SK-N-SH (cell line): ENCODE data around the gene PSMB11. TPM values are rescaled to one million over a fixed set of nuclear protein-coding genes. Genes with fewer than 3 reads are reported as not detected.

Source experiments
- CTCF ChIA-PET: fragments of 300-600, 350-600 bp; formaldehyde crosslinking; extraction: SDS; loops from one replicate; lab custom pipeline; 2021; lab: Yijun Ruan, JAX
- POLR2A ChIA-PET: fragments of 350-600 bp; sonication (Branson Sonifier 250); formaldehyde crosslinking; extraction: SDS; loops from one replicate; lab custom pipeline; 2020; ENCODE audit warnings: antibody characterized with exemption, inconsistent platforms; lab: Yijun Ruan, JAX
- DNase-seq: peaks from one replicate; pipeline ENCODE4 v3.0.0; 2012
- H2AFZ ChIP-seq: fragments of 200-600 bp; sonication (generic); 2 replicates; pipeline ENCODE4 v1.8.1; 2016; ENCODE audit warnings: antibody characterized with exemption, mild to moderate bottlenecking, low read depth
- H3F3A ChIP-seq: fragments of 200-600 bp; sonication (generic); replicated peaks from 2 replicates; pipeline ENCODE3; 2016; ENCODE audit warnings: antibody characterized with exemption, mild to moderate bottlenecking; ENCODE audit not compliant: insufficient read depth
- H3K27ac ChIP-seq, 2 experiments: fragments of 200-500 bp in 1 of 2; fragments of 200-600 bp in 1 of 2; sonication (Bioruptor generic) in 1 of 2; sonication (generic), shearing (Covaris generic) in 1 of 2; 2 replicates each; pipeline versions ENCODE4 v1.5.1 to v1.6.1; 2014 to 2016; ENCODE audit warnings: low read depth in 2 of 2, inconsistent platforms in 1 of 2, low read length in 1 of 2, mild to moderate bottlenecking in 1 of 2, mixed read lengths in 1 of 2
- H3K27me3 ChIP-seq: fragments of 200-600 bp; sonication (generic), shearing (Covaris generic); 2 replicates; pipeline ENCODE4 v1.6.1; 2016; ENCODE audit warnings: mixed run types; ENCODE audit not compliant: insufficient read depth
- H3K36me3 ChIP-seq, 2 experiments: fragments of 200-500 bp in 1 of 2; fragments of 200-600 bp in 1 of 2; sonication (Bioruptor generic) in 1 of 2; sonication (generic) in 1 of 2; replicated peaks in 1 of 2; 2 replicates each; pipeline versions ENCODE3 to v1.5.1; 2014 to 2016; ENCODE audit warnings: low read length in 1 of 2, mild to moderate bottlenecking in 1 of 2; ENCODE audit not compliant: insufficient read depth in 2 of 2, control insufficient read depth in 1 of 2
- H3K4me1 ChIP-seq, 2 experiments: fragments of 200-500 bp in 1 of 2; fragments of 200-600 bp in 1 of 2; sonication (Bioruptor generic) in 1 of 2; sonication (generic), shearing (Covaris generic) in 1 of 2; 2 replicates each; pipeline versions ENCODE4 v1.5.1 to v1.6.1; 2014 to 2016; ENCODE audit warnings: low read depth in 1 of 2, low read length in 1 of 2, mixed run types in 1 of 2; ENCODE audit not compliant: insufficient read depth in 2 of 2, control insufficient read depth in 1 of 2
- H3K4me2 ChIP-seq: fragments of 200-600 bp; sonication (generic), shearing (Covaris generic); 2 replicates; pipeline ENCODE4 v1.6.1; 2017; ENCODE audit warnings: mixed run types
- H3K4me3 ChIP-seq, 2 experiments: fragments of 200-500 bp in 1 of 2; fragments of 200-600 bp in 1 of 2; sonication (Bioruptor generic) in 1 of 2; sonication (generic), shearing (Covaris generic) in 1 of 2; 2 replicates each; pipeline versions ENCODE4 v1.5.1 to v1.8.1; 2014 to 2016; ENCODE audit warnings: low read depth in 2 of 2, inconsistent platforms in 1 of 2, low read length in 1 of 2, mild to moderate bottlenecking in 1 of 2, mixed read lengths in 1 of 2, moderate library complexity in 1 of 2
- H3K79me2 ChIP-seq: fragments of 200-600 bp; sonication (generic); 2 replicates; pipeline ENCODE4 v1.8.1; 2017; ENCODE audit warnings: mild to moderate bottlenecking; ENCODE audit not compliant: insufficient read depth
- H3K9ac ChIP-seq: fragments of 200-600 bp; sonication (generic); 2 replicates; pipeline ENCODE4 v1.6.1; 2017; ENCODE audit warnings: mixed run types
- H3K9me2 ChIP-seq: fragments of 200-600 bp; sonication (generic); 2 replicates; pipeline ENCODE4 v1.6.1; 2017; ENCODE audit warnings: mixed run types
- H3K9me3 ChIP-seq: fragments of 200-600 bp; sonication (generic); 2 replicates; pipeline ENCODE4 v1.6.1; 2017; ENCODE audit warnings: mixed run types, mild to moderate bottlenecking, moderate library complexity
- H4K20me1 ChIP-seq: fragments of 200-600 bp; sonication (generic); 2 replicates; pipeline ENCODE4 v1.6.1; 2017; ENCODE audit warnings: mild to moderate bottlenecking, mixed run types; ENCODE audit not compliant: insufficient read depth
- FOXJ3 ChIP-seq: sonication (generic); formaldehyde crosslinking; IDR thresholded peaks from 2 replicates; pipeline ENCODE4 v1.5.1; 2020; ENCODE audit warnings: mild to moderate bottlenecking, missing genetic modification reagents
- GATA2 ChIP-seq: sonication (generic); formaldehyde crosslinking; IDR thresholded peaks from 2 replicates; pipeline ENCODE4 v1.5.0; 2020; ENCODE audit warnings: mild to moderate bottlenecking, missing genetic modification reagents
- JUND ChIP-seq: IDR thresholded peaks from 2 replicates; pipeline ENCODE4 v1.4.0; 2012
- MXI1 ChIP-seq: IDR thresholded peaks from 2 replicates; pipeline ENCODE4 v1.6.1; 2012; ENCODE audit warnings: mild to moderate bottlenecking, low read depth, low read length, improper control_type of control experiment
- NRF1 ChIP-seq: IDR thresholded peaks from 2 replicates; pipeline ENCODE4 v1.6.1; 2012; ENCODE audit warnings: low read depth, mild to moderate bottlenecking, low read length
- POLR2AphosphoS5 ChIP-seq: IDR thresholded peaks from 2 replicates; pipeline ENCODE4 v1.6.1; 2012; ENCODE audit warnings: low read depth, low read length
- RAD21 ChIP-seq: IDR thresholded peaks from 2 replicates; pipeline ENCODE4 v1.6.1; 2012; ENCODE audit warnings: mild to moderate bottlenecking, low read length
- RFX5 ChIP-seq: IDR thresholded peaks from 2 replicates; pipeline ENCODE4 v1.6.1; 2012; ENCODE audit warnings: mild to moderate bottlenecking, improper control_type of control experiment, low read length
- TAF1 ChIP-seq: IDR thresholded peaks from 2 replicates; pipeline ENCODE4 v1.6.1; 2012; ENCODE audit warnings: low read depth, mild to moderate bottlenecking, low read length, moderate library complexity, borderline replicate concordance
- YY1 ChIP-seq: IDR thresholded peaks from 2 replicates; pipeline ENCODE4 v1.4.0; 2012; ENCODE audit warnings: low read depth, mild to moderate bottlenecking
- WGBS: methylation state at CpG from one replicate; pipeline ENCODE4 v1.1.6; 2017; ENCODE audit warnings: low lambda C conversion rate; 5-methylcytosine and 5-hydroxymethylcytosine counted together
- polyA plus RNA-seq, 3 experiments: library from polyadenylated mRNA; depleted of rRNA; stranded (reverse); fragments of >200 nt; gene quantifications; 2 replicates each; pipeline ENCODE4 v1.2.3, GENCODE V29; 2012
- TF ChIP-seq, protein P1 (sequence below): IDR thresholded peaks from 2 replicates; pipeline ENCODE4; 2012
- TF ChIP-seq, protein P2 (sequence below): IDR thresholded peaks from 2 replicates; pipeline ENCODE4 v1.6.1; 2012; ENCODE audit warnings: mild to moderate bottlenecking, low read depth, low read length, moderate library complexity
- TF ChIP-seq, protein P3 (sequence below): IDR thresholded peaks from 2 replicates; pipeline ENCODE4 v1.4.0; 2012; ENCODE audit warnings: low read depth, borderline replicate concordance

Gene PSMB11
- polyA plus RNA-seq, 1 of the 3 experiments (the other 2 are of a cell fraction) = not detected

DNA sequence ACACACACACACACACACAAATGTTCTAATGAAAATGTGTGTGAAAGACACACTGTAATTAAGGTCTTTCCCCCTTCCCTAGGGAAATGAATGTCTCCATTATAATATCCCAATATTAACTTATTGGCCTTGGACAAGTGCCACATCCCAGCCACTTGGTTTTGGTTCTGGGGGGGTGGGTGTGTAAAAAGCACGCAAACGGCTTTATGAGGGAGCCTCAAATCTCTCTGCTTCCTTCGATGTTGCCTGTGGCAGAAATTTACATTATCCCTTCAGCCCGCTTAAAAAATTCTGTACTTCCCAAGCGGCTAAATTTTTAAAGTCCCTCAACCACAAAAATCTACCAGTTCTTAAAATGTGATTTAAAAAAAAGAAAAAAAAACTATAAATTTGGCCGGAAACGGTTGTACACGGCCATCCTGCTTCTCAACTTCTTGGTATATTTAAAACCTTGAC lies 32.5 kb upstream of the PSMB11 start:
- no peaks in the 10 kb centered on the region for H3K36me3 ChIP-seq
- no peaks in the 10 kb centered on the region for H3K9me3 ChIP-seq
- ChIA-PET CTCF (interaction anchor here (1.8 to 4.1 kb wide), 5 partner anchors 14 to 59 kb away, joined by 3 to 61 read pairs (median 21); partner anchors contain the start of gene CDH24), POLR2A (no interaction called here)
- TF ChIP-seq, protein P1, sequence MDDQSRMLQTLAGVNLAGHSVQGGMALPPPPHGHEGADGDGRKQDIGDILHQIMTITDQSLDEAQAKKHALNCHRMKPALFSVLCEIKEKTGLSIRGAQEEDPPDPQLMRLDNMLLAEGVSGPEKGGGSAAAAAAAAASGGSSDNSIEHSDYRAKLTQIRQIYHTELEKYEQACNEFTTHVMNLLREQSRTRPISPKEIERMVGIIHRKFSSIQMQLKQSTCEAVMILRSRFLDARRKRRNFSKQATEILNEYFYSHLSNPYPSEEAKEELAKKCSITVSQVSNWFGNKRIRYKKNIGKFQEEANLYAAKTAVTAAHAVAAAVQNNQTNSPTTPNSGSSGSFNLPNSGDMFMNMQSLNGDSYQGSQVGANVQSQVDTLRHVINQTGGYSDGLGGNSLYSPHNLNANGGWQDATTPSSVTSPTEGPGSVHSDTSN = no peak
- TF ChIP-seq NRF1 = no peak
- TF ChIP-seq RAD21 = no peak
- H3K79me2 ChIP-seq = 0 out of 2 replicates have a peak, but pooled peaks cover 3% of the 10 kb centered on the region
- H3K4me2 ChIP-seq = peak overlapping the region; percentile 65
- WGBS = 21% methylated on average over 8 of the region's 8 CpGs
- peak overlapping the region; percentile 50 to 61 for H3K4me3 ChIP-seq
- H4K20me1 ChIP-seq = no peaks in the 10 kb centered on the region
- no peak for DNase-seq
- peaks cover 34% of the 10 kb centered on the region for H3F3A ChIP-seq
- no peaks in the 10 kb centered on the region for H3K27me3 ChIP-seq
- H3K4me1 ChIP-seq = peaks cover 18 to 22% of the 10 kb centered on the region in 2 experiments
- H2AFZ ChIP-seq = peak overlapping the region; percentile 96
- H3K9ac ChIP-seq = peak overlapping the region; percentile 69
- no peaks in the 10 kb centered on the region for H3K9me2 ChIP-seq
- peak overlapping the region; percentile 54 to 90 for H3K27ac ChIP-seq

DNA sequence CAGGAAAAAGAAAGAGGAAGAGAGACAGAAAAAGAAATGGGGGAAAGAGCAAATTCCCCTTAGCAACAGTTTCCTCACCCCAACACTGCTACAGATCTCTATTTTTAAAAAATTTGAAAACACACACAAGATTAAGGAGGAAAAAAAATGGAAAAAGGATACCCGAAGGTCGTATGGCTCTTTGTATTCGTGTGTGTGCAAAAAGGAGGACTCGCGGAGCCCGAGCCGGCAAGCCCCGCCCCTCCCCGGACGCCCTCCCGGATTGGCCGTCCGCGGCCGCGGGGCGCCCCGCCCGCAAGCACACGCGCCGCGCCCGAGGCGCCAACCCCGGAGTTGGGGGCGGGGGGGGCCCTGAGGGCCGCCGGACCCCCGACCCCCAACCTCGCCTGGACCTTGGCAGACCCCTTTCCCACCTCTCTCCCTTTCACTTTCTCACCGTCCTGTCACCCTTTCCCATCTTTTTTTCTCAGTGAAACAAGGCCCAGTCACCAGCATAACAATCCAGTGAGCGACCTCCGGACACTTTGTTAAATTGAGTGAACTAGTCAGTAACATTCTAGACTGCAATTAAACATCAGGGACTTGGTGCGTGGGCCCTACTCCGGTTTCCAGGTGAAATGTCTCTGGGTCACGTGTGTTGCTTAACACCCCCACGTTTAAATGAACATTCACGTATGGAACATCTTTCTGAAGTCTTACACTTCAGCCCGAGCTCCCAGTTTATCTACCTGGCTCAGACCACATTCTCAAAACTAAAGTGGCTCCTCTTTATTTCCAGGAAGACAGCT lies 31.9 kb upstream of the PSMB11 start, which contains the start of gene C14orf93:
Gene C14orf93, minus strand, starts transcription at position 205 of the 788 bp plus-strand sequence. CDS start 11,120 bp downstream, outside the sequence.
- DNase-seq = peak; percentile 92
- CTCF ChIA-PET = interaction anchor here (0.7 to 4.2 kb wide), 4 partner anchors 15 to 33 kb away, joined by 3 to 29 read pairs (median 4); no protein-coding TSS in a partner anchor

More for the DNA sequence above, 31.9 kb upstream of the PSMB11 start, which contains the start of gene C14orf93:
- Histone ChIP-seq H3F3A (peaks cover 32% of the 10 kb centered on the region), H3K4me2 (peak within 1 kb of the TSS; percentile 65), H4K20me1 (no peaks in the 10 kb centered on the region), H3K79me2 (0 out of 2 replicates have a peak, but pooled peaks cover 3% of the 10 kb centered on the region), H3K9ac (peak within 1 kb of the TSS; percentile 69), H3K4me1 (peaks cover 18 to 22% of the 10 kb centered on the region in 2 experiments), H3K9me2 (no peaks in the 10 kb centered on the region), H3K36me3 (no peaks in the 10 kb centered on the region), H3K9me3 (no peaks in the 10 kb centered on the region), H3K27me3 (no peaks in the 10 kb centered on the region), H2AFZ (peak within 1 kb of the TSS; percentile 96), H3K27ac (peak within 1 kb of the TSS; percentile 54 to 90), H3K4me3 (peak within 1 kb of the TSS; percentile 50 to 61)
- TF ChIP-seq JUND (no peak), GATA2 (no peak), FOXJ3 (CRISPR knock-in tag) (no peak), RFX5 (0 out of 2 replicates have a peak, but pooled peaks have one; percentile 11), YY1 (no peak), TAF1 (peak; percentile 66; the same call in 1 of the 2 replicates), POLR2AphosphoS5 (peak; percentile 85), MXI1 (peak; percentile 69; the same call in 1 of the 2 replicates)
- TF ChIP-seq, protein P2, sequence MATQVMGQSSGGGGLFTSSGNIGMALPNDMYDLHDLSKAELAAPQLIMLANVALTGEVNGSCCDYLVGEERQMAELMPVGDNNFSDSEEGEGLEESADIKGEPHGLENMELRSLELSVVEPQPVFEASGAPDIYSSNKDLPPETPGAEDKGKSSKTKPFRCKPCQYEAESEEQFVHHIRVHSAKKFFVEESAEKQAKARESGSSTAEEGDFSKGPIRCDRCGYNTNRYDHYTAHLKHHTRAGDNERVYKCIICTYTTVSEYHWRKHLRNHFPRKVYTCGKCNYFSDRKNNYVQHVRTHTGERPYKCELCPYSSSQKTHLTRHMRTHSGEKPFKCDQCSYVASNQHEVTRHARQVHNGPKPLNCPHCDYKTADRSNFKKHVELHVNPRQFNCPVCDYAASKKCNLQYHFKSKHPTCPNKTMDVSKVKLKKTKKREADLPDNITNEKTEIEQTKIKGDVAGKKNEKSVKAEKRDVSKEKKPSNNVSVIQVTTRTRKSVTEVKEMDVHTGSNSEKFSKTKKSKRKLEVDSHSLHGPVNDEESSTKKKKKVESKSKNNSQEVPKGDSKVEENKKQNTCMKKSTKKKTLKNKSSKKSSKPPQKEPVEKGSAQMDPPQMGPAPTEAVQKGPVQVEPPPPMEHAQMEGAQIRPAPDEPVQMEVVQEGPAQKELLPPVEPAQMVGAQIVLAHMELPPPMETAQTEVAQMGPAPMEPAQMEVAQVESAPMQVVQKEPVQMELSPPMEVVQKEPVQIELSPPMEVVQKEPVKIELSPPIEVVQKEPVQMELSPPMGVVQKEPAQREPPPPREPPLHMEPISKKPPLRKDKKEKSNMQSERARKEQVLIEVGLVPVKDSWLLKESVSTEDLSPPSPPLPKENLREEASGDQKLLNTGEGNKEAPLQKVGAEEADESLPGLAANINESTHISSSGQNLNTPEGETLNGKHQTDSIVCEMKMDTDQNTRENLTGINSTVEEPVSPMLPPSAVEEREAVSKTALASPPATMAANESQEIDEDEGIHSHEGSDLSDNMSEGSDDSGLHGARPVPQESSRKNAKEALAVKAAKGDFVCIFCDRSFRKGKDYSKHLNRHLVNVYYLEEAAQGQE = 0 out of 2 replicates have a peak, but pooled peaks have one; percentile 31
- TF ChIP-seq, protein P3, sequence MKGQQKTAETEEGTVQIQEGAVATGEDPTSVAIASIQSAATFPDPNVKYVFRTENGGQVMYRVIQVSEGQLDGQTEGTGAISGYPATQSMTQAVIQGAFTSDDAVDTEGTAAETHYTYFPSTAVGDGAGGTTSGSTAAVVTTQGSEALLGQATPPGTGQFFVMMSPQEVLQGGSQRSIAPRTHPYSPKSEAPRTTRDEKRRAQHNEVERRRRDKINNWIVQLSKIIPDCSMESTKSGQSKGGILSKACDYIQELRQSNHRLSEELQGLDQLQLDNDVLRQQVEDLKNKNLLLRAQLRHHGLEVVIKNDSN = no peak
- WGBS = 19% methylated on average over 28 of the region's 40 CpGs
- POLR2A ChIA-PET = interaction anchor here (1.1 kb wide), 1 partner anchor 85 kb away, joined by 3 read pairs; the partner anchor contains the start of genes ACIN1 and C14orf119
